ENCODE data around the gene UBTD1.

UBTD1 gene

GRCh38 chr10:97482381-97482780, 16.3 kb upstream of the UBTD1 start:
- no peak for DNase-seq (ENCODE audit: low read depth in 2 of 2)

- no peak for DNase-seq (ENCODE audit: low read depth in 2 of 2)
Observed at GRCh38 chr10:97483506-97483905, 15.2 kb upstream of the UBTD1 start.

- no peak for DNase-seq (ENCODE audit: low read depth in 2 of 2)
Observed at GRCh38 chr10:97483921-97484320, 14.8 kb upstream of the UBTD1 start.

GRCh38 chr10:97485647-97486281, 13.0 kb upstream of the UBTD1 start:
- no peak for DNase-seq (ENCODE audit: low read depth in 2 of 2)

- no peak for DNase-seq (ENCODE audit: low read depth in 2 of 2)
Observed at GRCh38 chr10:97490592-97490991, 8.1 kb upstream of the UBTD1 start.

GRCh38 chr10:97494151-97494550, 4.6 kb upstream of the UBTD1 start:
- DNase-seq (ENCODE audit: low read depth in 2 of 2): no peak

- DNase-seq (ENCODE audit: low read depth in 2 of 2): no peak
Observed at GRCh38 chr10:97494863-97495506, 3.7 kb upstream of the UBTD1 start.

- peak; percentile 40 to 50 for DNase-seq (ENCODE audit: low read depth in 2 of 2)
Observed at GRCh38 chr10:97497572-97498075, 1.1 kb upstream of the UBTD1 start.

- peak; percentile 98 to 99 for DNase-seq (ENCODE audit: low read depth in 2 of 2)
Observed at GRCh38 chr10:97498076-97498840, 466 bp upstream of the UBTD1 start, which contains the start of gene MMS19. TSS of gene MMS19 (minus strand) at chr10:97498422. CDS start at chr10:97498384, 38 bp downstream.

- DNase-seq (ENCODE audit: low read depth in 2 of 2): no peak
Observed at GRCh38 chr10:97499561-97500296, 1.0 kb downstream of the UBTD1 start.

- no peak for DNase-seq (ENCODE audit: low read depth in 2 of 2)
Observed at GRCh38 chr10:97500297-97500575, 1.5 kb downstream of the UBTD1 start.

- DNase-seq (ENCODE audit: low read depth in 2 of 2): no peak
Observed at GRCh38 chr10:97502916-97503315, 4.2 kb downstream of the UBTD1 start.

GRCh38 chr10:97503406-97503805, 4.7 kb downstream of the UBTD1 start:
- no peak for DNase-seq (ENCODE audit: low read depth in 2 of 2)

GRCh38 chr10:97505152-97505551, 6.4 kb downstream of the UBTD1 start:
- DNase-seq (ENCODE audit: low read depth in 2 of 2): no peak

GRCh38 chr10:97506199-97506991, 7.7 kb downstream of the UBTD1 start:
- no peak for DNase-seq (ENCODE audit: low read depth in 2 of 2)

GRCh38 chr10:97508342-97508741, 9.6 kb downstream of the UBTD1 start:
- DNase-seq (ENCODE audit: low read depth in 2 of 2): no peak

- no peak for DNase-seq (ENCODE audit: low read depth in 2 of 2)
Observed at GRCh38 chr10:97509120-97509680, 10.5 kb downstream of the UBTD1 start.

GRCh38 chr10:97510686-97511085, 12.0 kb downstream of the UBTD1 start:
- no peak for DNase-seq (ENCODE audit: low read depth in 2 of 2)

- DNase-seq (ENCODE audit: low read depth in 2 of 2): no peak
Observed at GRCh38 chr10:97511711-97512440, 13.2 kb downstream of the UBTD1 start.

- no peak for DNase-seq (ENCODE audit: low read depth in 2 of 2)
Observed at GRCh38 chr10:97512993-97513392, 14.3 kb downstream of the UBTD1 start.

All from stimulated activated CD8-positive, alpha-beta memory T cell treated with anti-CD3 and anti-CD28 coated beads, Interleukin-15, amount 100 ng/mL, for 4 hours (primary cell).